ENCODE measurements around the gene PRX. TPM values are rescaled to one million over a fixed set of nuclear protein-coding genes. Genes with fewer than 3 reads are reported as not detected.

PRX gene
- total RNA-seq, 3 donors from 2014 or later: 1.1 to 6.8 (median 1.7) TPM

GRCh38 chr19:40363069-40363468, 50.1 kb downstream of the PRX start:
- H3K36me3 ChIP-seq (ENCODE audit: low read depth): no peaks in the 10 kb centered on the region
- ATAC-seq (no peak), DNase-seq (no peak)
- no peak overlapping the region for H3K4me3 ChIP-seq
- no peaks in the 10 kb centered on the region for H3K4me1 ChIP-seq (ENCODE audit: low read depth)
- intact Hi-C loops (cut with DNase I, micrococcal nuclease): no loop called here
- no peaks in the 10 kb centered on the region for H3K9me3 ChIP-seq
- TF ChIP-seq CTCF (IDR thresholded peaks at IDR 0.05): no peak

- Histone ChIP-seq H3K36me3 (ENCODE audit: low read depth) (no peaks in the 10 kb centered on the region), H3K4me3 (no peak overlapping the region), H3K9me3 (no peaks in the 10 kb centered on the region), H3K4me1 (ENCODE audit: low read depth) (no peaks in the 10 kb centered on the region)
- no peak for TF ChIP-seq CTCF (IDR thresholded peaks at IDR 0.05)
- intact Hi-C loops (cut with DNase I, micrococcal nuclease): no loop called here
- no peak for ATAC-seq
- no peak for DNase-seq
Observed at GRCh38 chr19:40362160-40362559, 51.0 kb downstream of the PRX start.

GRCh38 chr19:40360708-40361241, 52.4 kb downstream of the PRX start:
- Histone ChIP-seq H3K4me1 (ENCODE audit: low read depth) (no peaks in the 10 kb centered on the region), H3K4me3 (no peak overlapping the region), H3K9me3 (no peaks in the 10 kb centered on the region), H3K36me3 (ENCODE audit: low read depth) (no peaks in the 10 kb centered on the region)
- no peak for TF ChIP-seq CTCF (IDR thresholded peaks at IDR 0.05)
- DNase-seq (peak in 1 of 3 donors; percentile 23), ATAC-seq (no peak)
- intact Hi-C loops (cut with DNase I, micrococcal nuclease): no loop called here

- no peak for ATAC-seq
- no peaks in the 10 kb centered on the region for H3K9me3 ChIP-seq
- H3K4me3 ChIP-seq: no peak overlapping the region
Observed at GRCh38 chr19:40360020-40360707, 53.0 kb downstream of the PRX start.

GRCh38 chr19:40358773-40359172, 54.4 kb downstream of the PRX start:
- intact Hi-C loops (cut with DNase I, micrococcal nuclease): no loop called here
- Histone ChIP-seq H3K9me3 (no peaks in the 10 kb centered on the region), H3K4me1 (ENCODE audit: low read depth) (no peaks in the 10 kb centered on the region), H3K4me3 (no peak overlapping the region), H3K36me3 (ENCODE audit: low read depth) (no peaks in the 10 kb centered on the region)
- no peak for TF ChIP-seq CTCF (IDR thresholded peaks at IDR 0.05)
- ATAC-seq (peak; percentile 39), DNase-seq (peak in 1 of 3 donors; percentile 15)

More at GRCh38 chr19:40360020-40360707, 53.0 kb downstream of the PRX start:
- H3K4me1 ChIP-seq (ENCODE audit: low read depth): no peaks in the 10 kb centered on the region
- no peak for TF ChIP-seq CTCF (IDR thresholded peaks at IDR 0.05)
- no peak for DNase-seq
- no peaks in the 10 kb centered on the region for H3K36me3 ChIP-seq (ENCODE audit: low read depth)
- intact Hi-C loops (cut with DNase I, micrococcal nuclease): no loop called here

All from mucosa of descending colon (tissue), 3 donors.